ENCODE measurements around the gene BRME1.

DNA sequence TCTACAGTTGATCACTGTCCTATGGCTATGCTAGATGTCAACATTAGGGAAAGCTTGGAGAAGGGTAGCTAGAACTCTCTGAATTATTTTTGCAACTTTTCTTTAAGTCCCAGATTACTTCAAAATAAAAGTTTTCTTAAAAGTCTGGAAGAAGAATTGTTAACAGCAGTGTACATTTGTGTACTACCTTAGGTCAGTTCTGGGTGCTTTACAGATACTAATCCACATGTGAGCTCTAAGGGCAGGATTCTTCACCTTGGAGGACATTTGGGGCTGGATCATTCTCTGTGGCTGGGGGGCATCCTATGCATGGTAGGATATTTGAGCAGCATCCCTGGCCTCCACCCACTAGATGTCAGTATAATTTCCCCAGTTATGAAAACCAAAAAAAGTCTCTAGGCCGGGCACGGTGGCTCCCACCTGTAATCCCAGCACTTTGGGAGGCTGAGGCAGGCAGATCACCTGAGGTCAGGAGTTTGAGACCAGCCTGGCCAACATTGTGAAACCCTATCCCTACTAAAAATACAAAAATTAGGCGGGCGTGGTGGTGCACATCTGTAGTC lies 2.8 kb downstream of the BRME1 start:
- TF ChIP-seq EZH2 (IDR thresholded peaks at IDR 0.05; ENCODE audit: borderline replicate concordance) = no peak
- TF ChIP-seq, protein P1, sequence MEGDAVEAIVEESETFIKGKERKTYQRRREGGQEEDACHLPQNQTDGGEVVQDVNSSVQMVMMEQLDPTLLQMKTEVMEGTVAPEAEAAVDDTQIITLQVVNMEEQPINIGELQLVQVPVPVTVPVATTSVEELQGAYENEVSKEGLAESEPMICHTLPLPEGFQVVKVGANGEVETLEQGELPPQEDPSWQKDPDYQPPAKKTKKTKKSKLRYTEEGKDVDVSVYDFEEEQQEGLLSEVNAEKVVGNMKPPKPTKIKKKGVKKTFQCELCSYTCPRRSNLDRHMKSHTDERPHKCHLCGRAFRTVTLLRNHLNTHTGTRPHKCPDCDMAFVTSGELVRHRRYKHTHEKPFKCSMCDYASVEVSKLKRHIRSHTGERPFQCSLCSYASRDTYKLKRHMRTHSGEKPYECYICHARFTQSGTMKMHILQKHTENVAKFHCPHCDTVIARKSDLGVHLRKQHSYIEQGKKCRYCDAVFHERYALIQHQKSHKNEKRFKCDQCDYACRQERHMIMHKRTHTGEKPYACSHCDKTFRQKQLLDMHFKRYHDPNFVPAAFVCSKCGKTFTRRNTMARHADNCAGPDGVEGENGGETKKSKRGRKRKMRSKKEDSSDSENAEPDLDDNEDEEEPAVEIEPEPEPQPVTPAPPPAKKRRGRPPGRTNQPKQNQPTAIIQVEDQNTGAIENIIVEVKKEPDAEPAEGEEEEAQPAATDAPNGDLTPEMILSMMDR (IDR thresholded peaks at IDR 0.05; ENCODE audit: poor library complexity) = peak; percentile 33
